GM12801 (cell line): ENCODE results near the gene PIK3C2A.

Experiments
- TF ChIP-seq, protein P1 (sequence below): IDR thresholded peaks from one replicate; pipeline ENCODE4 v1.5.1; 2011; ENCODE audit warnings: control low read depth; ENCODE audit not compliant: insufficient read length; ENCODE audit errors: extremely low read depth

The PIK3C2A gene

DNA sequence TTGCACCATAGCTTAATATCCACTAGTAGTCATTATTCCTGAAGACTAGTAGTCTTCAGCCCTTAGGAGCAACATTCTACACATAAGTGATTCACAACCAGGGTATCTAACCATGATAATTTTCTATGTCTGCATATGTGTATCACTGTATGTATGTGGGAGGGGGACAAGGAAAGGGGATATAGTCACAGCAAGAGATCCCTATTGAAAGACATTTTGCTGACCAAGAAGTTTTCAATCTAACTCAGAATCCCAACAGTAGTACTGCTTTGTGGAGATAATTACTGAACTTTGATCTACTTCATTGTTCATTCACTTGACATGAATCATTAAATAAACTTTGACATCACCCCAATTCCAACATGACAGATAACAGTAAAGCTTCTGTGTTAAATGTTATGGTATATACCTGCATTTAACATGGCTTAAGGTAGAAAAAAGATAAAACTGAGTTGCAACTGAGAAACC is 10.3 kb downstream of the PIK3C2A start:
- TF ChIP-seq, protein P1, sequence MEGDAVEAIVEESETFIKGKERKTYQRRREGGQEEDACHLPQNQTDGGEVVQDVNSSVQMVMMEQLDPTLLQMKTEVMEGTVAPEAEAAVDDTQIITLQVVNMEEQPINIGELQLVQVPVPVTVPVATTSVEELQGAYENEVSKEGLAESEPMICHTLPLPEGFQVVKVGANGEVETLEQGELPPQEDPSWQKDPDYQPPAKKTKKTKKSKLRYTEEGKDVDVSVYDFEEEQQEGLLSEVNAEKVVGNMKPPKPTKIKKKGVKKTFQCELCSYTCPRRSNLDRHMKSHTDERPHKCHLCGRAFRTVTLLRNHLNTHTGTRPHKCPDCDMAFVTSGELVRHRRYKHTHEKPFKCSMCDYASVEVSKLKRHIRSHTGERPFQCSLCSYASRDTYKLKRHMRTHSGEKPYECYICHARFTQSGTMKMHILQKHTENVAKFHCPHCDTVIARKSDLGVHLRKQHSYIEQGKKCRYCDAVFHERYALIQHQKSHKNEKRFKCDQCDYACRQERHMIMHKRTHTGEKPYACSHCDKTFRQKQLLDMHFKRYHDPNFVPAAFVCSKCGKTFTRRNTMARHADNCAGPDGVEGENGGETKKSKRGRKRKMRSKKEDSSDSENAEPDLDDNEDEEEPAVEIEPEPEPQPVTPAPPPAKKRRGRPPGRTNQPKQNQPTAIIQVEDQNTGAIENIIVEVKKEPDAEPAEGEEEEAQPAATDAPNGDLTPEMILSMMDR: no peak

DNA sequence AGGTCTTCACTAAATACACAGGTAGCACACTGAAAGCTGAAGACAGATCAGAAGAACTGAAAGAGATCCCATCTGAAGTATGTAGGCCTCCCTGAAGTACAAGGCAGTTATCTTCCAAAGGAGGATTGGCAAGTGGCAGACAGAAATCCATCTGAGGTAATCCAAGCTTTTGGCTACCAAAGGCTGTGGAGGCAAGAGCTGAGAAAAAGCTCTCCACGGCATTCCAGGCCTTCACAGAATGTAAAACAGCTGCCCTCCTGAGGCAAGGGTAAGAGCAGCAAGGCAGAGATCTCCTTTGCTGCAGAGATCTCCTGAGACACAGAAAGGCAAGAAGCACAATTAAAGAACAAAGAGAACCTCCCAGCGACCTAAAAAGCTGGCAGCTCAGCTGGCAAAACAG is 19.1 kb downstream of the PIK3C2A start:
- TF ChIP-seq, protein P1: no peak

DNA sequence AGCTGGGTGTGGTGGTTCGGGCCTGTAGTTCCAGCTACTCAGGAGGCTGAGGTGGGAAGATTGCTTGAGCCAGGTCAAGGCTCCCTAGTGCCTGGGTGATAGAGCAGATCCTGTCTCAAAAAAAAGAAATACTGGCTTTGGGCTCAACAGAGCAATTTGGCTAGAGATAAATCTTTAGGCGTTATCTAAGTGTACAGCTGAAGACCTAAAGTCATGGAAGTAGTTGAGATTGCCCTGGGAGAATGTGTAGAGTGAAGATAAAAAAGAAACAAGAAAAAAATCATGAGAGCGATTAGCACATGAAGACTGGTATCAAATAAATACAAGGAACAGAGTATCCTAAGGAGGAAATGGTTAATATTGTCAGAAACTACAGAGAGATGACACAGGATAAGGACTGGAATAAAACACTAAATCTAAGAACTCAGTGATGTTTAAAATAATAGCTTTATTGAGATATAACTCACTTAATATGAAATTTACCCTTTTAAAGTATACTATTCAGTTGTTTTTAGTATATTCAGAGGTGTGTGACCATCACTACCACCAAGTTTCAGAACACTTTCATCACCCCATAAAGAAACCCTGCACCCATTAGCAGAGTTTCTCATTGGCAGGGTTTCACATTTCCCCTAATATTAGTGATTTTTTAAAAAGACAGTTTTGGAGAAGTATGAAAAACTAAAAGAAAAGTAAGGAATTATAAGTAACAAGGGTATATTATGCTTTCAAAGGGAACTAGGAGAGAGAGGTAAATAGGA is 20.7 kb downstream of the PIK3C2A start:
- TF ChIP-seq, protein P1: no peak

DNA sequence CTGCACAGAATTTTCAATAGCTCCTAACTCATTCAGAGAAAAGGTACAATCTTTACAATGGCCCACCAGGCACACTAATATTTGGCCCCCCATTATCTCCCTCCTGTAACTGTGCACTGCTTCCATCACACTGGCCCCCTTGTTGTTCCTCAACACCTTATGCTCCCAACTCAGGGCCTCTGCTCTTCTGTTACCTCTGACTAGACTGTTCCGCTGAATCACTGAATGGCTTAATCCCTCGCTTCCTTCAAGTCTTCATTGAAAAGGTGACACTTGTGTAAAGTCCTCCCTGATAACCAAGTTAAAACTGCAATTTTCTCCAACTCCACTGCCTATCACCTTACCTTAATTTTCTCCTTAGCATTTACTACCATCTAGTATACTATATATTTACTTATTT is 21.8 kb downstream of the PIK3C2A start:
- TF ChIP-seq, protein P1: no peak

DNA sequence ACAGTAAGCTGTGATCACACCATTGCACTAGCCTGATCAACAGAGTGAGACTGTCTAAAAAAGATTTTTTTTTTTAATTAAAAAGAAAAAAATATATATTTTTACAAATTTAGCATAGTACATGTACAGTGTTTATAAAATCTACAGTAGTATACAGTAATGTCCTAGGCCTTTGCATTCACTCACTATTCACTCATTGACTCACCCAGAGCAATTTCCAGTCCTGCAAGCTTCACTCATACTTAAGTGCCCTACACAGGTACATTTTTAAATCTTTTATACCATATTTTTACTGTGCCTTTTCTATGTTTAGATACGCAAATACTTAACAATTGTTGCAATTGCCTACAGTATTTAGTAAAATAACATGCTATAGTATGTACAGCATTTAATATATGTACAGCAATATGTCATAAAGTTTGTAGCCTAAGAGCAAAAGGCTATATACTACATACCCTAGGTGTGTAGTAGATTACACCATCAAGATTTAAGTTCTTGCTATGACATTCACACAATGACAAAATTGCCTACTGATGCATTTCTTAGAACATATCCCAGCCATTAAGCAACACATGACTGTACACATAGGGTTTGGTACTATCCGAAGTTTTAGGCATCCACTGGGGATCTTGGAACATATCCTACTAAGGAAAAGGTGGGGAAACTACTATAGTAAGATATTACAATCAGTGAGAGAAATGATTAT is 22.8 kb downstream of the PIK3C2A start:
- TF ChIP-seq, protein P1: no peak

DNA sequence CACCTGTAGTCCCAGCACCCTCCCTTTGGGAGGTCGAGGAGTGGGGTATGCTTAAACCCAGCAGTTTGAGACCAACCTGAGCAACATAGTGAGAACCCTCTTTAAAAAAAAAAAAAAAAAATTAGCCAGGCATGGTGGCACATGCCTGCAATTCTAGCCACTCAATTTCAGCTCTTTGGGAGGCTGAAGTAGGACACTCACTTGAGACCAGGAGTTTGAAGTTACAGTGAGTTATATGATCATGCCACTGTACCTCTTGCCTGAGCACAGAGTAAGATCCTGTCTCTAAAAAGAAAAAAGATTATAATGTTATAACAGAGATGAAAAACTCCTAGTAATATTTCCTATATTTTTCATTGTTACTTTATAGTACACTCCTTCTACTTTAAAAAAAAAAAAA is 23.9 kb downstream of the PIK3C2A start:
- TF ChIP-seq, protein P1: no peak

DNA sequence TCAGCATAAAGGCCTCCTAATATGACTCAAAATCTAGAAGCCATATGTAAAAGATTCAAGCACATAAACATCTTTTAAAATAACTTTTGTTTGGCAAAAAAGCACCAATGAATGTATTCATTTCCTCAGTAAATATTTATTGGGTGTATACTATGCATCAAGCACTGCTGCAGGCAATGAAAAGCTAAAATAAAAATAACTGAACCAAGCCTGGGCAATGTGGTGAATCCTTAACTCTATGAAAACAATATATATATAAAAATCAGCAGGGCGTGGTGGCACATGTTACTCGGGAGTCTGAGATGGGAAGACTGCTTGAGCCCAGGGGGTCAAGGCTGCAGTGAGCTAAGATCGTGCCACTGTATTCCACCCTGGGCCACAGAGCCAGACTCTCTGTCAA is 27.8 kb downstream of the PIK3C2A start:
- TF ChIP-seq, protein P1: no peak
